Astrocyte of the spinal cord (primary cell): ENCODE measurements around the gene FAM227B.
"Not testable (repeated sequence)": the region's sequence is repeated elsewhere in the genome, so short reads cannot be mapped to it uniquely, and the experiment has no call there.

Experiments
- DNase-seq: peaks from one replicate; pipeline ENCODE4 v3.0.0; 2011; ENCODE audit warnings: low read depth, low spot score
- H3K4me3 ChIP-seq: 2 replicates; pipeline ENCODE4 v1.5.1; 2011; ENCODE audit warnings: low read depth, mild to moderate bottlenecking, low read length, moderate library complexity
- in situ Hi-C: cut with HindIII; loops from 2 replicates; pipeline ENCODE4 v1.10.0; 2017; ENCODE audit warnings: low sequenced_read_pairs
- TF ChIP-seq, protein P1 (sequence below): IDR thresholded peaks from 2 replicates; pipeline ENCODE4 v1.5.1; 2012; ENCODE audit warnings: low read depth, mild to moderate bottlenecking, low read length, inconsistent platforms

FAM227B gene

DNA sequence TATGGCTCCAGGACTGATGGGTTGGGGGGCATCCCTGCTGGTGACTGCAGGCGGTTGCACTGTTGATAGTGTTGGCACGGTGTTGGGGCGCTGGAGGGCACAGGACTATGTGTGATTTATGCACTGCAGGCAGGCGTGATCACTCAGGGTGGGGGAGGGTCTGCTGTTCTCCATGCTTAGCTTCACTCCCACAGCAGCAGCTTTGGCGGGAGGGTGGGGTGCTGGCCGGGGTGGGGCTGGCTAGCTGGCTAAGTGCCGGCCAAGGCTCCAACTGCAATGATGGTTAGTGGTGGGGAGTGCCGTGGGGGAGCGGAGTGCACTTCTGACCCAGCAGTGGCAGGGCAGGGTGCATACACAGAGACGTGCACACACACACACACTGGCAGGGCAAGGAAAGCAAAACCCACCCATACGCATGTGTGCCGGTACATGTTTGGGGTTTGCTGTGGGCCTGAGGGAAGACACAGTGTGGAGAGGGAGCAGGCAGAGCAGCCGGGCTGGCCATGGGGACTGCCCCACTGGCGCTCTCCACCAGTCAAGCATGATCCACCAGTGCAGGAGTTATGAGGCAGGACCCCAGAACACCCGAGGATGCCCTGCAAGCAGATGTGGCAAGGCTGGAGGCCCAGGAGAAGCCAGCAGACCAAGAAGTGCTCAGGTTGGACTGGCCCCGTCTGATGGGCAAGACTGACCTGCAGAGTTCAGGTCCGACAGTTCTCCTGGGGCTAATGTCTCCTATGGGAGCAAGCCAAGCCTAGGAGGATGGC is 214.1 kb downstream of the FAM227B start:
- H3K4me3 ChIP-seq = no peak overlapping the region
- in situ Hi-C loops = no loop called here
- DNase-seq = no peak
- TF ChIP-seq, protein P1, sequence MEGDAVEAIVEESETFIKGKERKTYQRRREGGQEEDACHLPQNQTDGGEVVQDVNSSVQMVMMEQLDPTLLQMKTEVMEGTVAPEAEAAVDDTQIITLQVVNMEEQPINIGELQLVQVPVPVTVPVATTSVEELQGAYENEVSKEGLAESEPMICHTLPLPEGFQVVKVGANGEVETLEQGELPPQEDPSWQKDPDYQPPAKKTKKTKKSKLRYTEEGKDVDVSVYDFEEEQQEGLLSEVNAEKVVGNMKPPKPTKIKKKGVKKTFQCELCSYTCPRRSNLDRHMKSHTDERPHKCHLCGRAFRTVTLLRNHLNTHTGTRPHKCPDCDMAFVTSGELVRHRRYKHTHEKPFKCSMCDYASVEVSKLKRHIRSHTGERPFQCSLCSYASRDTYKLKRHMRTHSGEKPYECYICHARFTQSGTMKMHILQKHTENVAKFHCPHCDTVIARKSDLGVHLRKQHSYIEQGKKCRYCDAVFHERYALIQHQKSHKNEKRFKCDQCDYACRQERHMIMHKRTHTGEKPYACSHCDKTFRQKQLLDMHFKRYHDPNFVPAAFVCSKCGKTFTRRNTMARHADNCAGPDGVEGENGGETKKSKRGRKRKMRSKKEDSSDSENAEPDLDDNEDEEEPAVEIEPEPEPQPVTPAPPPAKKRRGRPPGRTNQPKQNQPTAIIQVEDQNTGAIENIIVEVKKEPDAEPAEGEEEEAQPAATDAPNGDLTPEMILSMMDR = no peak

DNA sequence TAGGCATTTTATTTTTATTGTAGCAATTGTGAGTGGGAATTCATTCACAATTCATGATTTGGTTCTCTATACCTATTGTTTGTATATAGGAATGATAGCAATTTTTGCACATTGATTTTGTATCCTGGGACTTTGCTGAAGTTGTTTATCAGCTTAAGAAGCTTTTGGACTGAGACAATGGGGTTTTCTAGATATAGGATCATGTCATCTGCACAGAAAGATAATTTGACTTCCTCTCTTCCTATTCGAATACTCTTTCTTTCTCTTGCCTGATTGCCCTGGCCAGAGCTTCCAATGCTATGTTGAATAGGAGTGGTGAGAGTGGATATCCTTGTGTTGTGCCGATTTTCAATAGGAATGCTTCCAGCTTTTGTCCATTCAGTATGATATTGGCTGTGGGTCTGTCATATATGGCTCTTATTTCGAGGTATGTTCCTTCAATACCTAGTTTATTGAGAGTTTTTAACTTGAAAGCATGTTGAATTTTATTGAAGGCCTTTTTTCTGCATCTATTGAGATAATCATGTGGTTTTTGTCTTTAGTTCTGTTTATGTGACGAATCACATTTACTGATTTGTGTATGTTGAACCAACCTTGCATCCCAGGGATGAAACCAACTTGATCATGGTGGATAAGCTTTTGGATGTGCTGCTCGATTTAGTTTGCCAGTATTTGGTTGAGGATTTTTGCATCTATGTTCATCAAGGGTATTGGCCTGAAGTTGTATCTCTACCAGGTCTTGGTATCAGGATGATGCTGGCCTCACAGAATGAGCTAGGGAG is 217.9 kb downstream of the FAM227B start:
- DNase-seq, in situ Hi-C loops, H3K4me3 ChIP-seq: not testable (repeated sequence)

DNA sequence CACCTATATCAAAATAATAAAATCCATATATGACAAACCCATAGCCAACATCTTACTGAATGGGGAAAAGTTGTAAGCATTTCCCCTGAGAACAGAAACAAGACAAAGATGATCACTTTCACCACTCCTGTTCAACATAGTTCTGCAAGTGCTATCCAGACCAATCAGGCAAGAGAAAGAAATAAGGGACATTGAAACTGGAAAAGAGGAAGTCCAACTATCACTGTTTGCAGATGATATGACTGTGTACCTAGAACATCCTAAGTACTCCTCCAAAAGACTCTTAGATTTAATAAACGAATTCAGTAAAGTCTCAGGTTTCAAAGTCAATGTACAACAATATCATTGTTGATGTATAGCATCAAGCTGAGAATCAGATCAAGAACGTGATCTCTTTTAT is 233.1 kb downstream of the FAM227B start:
- DNase-seq = no peak
- in situ Hi-C loops = no loop called here
- TF ChIP-seq, protein P1 = no peak
- H3K4me3 ChIP-seq = no peak overlapping the region

DNA sequence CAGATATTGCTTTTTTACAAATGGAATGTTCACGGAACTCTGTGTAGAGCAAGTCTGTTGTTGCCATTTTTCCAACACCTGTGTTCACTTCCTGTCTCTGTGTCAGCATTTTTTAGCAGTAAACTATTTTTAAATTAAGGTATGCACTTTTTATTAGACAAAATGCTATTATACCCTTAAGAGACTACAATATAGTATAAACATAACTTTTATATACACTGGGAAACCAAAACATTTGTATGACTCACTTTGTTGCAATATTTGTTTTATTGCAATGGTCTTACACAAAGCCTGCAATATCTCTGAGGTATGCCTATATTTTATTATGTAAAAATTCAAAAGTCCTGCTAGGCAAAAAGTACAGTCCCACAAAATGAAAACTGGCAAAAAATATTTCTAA is 237.4 kb downstream of the FAM227B start:
- DNase-seq = no peak
- in situ Hi-C loops = no loop called here

DNA sequence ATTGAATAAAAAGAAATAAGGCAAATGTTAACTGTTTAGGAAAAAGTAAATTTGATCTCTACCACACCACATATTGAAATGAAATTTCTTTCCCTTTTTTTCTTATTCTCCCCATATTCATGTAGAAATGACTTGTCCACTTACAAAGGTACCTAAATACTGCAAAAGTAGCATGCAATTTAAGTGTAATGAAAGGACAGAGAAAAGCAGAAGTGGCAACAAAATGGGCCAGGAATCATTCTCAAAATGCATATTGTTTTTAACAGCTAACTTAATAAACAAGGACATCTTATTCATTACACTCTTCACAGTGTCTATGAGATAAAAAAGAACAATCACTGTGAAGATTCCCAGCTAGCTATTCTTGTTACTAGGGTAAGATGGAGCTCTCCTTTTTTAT is 238.2 kb downstream of the FAM227B start:
- in situ Hi-C loops = no loop called here
- TF ChIP-seq, protein P1 = no peak
- no peak for DNase-seq
- no peak overlapping the region for H3K4me3 ChIP-seq

More for the DNA sequence above, 237.4 kb downstream of the FAM227B start:
- no peak overlapping the region for H3K4me3 ChIP-seq
- TF ChIP-seq, protein P1 = no peak

DNA sequence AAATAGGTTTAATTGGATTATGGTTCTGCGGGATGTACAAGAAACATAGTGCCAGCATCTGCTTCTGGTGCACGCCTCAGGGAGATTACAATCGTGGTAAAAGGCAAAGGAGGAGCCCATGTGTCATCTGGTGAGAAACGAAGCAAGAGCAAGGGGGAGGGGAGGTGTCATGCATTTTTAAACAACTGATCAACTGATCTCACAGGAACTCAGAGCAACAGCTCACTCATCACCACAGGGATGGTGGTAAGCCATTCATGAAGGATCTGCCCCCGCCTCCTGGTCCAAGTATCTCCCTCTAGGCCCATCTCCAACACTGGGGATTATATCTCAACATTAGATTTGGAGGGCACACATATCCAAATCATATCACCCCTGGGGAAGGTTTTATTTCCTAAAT is 239.7 kb downstream of the FAM227B start:
- in situ Hi-C loops = no loop called here
- no peak overlapping the region for H3K4me3 ChIP-seq
- no peak for DNase-seq
- TF ChIP-seq, protein P1 = no peak

DNA sequence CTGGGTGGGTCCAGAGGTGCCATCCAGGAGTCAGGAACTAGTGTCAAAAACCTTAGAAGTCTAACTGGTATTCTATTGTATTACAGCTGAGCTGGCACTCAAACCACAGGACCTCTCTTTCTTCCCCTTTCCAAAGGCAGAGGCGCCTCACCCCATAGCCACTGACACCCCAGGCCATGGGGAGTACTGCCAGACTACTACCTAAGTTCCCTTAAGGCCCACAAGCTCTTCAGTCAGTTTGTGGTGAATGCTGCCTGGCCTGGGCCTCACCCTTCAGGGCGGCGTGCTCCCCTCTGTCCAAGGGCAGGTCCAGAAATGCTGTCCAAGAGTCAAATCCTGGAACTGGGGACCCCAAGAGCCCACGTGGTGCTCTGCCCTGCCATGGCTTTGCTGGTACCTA is 240.6 kb downstream of the FAM227B start:
- TF ChIP-seq, protein P1 = no peak
- H3K4me3 ChIP-seq = no peak overlapping the region
- in situ Hi-C loops = no loop called here
- no peak for DNase-seq
